ENCODE measurements around the gene IL1RAP.
A peak's percentile ranks its signal among the peaks of the same experiment; 100 is the strongest.
"Not testable (repeated sequence)": the region's sequence is repeated elsewhere in the genome, so short reads cannot be mapped to it uniquely, and the experiment has no call there.

IL1RAP gene

GRCh38 chr3:190513409-190514370 is at the start of gene IL1RAP:
TSS of gene IL1RAP (plus strand) at chr3:190514085. CDS start at chr3:190564290, 50,205 bp downstream.
- peak; percentile 95 for DNase-seq

GRCh38 chr3:190467922-190468321 is 46.0 kb upstream of the IL1RAP start:
- no peak for DNase-seq

- DNase-seq: not testable (repeated sequence)
Measured at GRCh38 chr3:190473261-190473660, 40.6 kb upstream of the IL1RAP start.

GRCh38 chr3:190481779-190482178 is 32.1 kb upstream of the IL1RAP start:
- no peak for DNase-seq

GRCh38 chr3:190485830-190486532 is 27.9 kb upstream of the IL1RAP start:
- DNase-seq: peak; percentile 43

- no peak for DNase-seq
Measured at GRCh38 chr3:190486533-190486864, 27.4 kb upstream of the IL1RAP start.

- DNase-seq: no peak
Measured at GRCh38 chr3:190486908-190487607, 26.8 kb upstream of the IL1RAP start.

- no peak for DNase-seq
Measured at GRCh38 chr3:190491533-190492054, 22.3 kb upstream of the IL1RAP start.

GRCh38 chr3:190492129-190492528 is 21.8 kb upstream of the IL1RAP start:
- no peak for DNase-seq

GRCh38 chr3:190492966-190493365 is 20.9 kb upstream of the IL1RAP start:
- no peak for DNase-seq

GRCh38 chr3:190494907-190495306 is 19.0 kb upstream of the IL1RAP start:
- no peak for DNase-seq

GRCh38 chr3:190495354-190495753 is 18.5 kb upstream of the IL1RAP start:
- no peak for DNase-seq

GRCh38 chr3:190495796-190496195 is 18.1 kb upstream of the IL1RAP start:
- DNase-seq: no peak

- DNase-seq: no peak
Measured at GRCh38 chr3:190496859-190497258, 17.0 kb upstream of the IL1RAP start.

- DNase-seq: no peak
Measured at GRCh38 chr3:190497811-190498210, 16.1 kb upstream of the IL1RAP start.

GRCh38 chr3:190498293-190498692 is 15.6 kb upstream of the IL1RAP start:
- no peak for DNase-seq

GRCh38 chr3:190499122-190499521 is 14.8 kb upstream of the IL1RAP start:
- DNase-seq: no peak

- DNase-seq: no peak
Measured at GRCh38 chr3:190502946-190503345, 10.9 kb upstream of the IL1RAP start.

- DNase-seq: no peak
Measured at GRCh38 chr3:190504354-190505125, 9.3 kb upstream of the IL1RAP start.

- DNase-seq: no peak
Measured at GRCh38 chr3:190505381-190506003, 8.4 kb upstream of the IL1RAP start.

GRCh38 chr3:190506271-190506670 is 7.6 kb upstream of the IL1RAP start:
- DNase-seq: no peak

GRCh38 chr3:190512666-190513065 is 1.2 kb upstream of the IL1RAP start:
- no peak for DNase-seq

Measured in NCI-H774 (cell line).